HUDEP-2 (cell line): Measurements from ENCODE around the gene RBPJL.

ENCODE experiments used
- DNase-seq, 76 experiments: peaks; one replicate each; lab custom pipeline; 2025; ENCODE audit not compliant: unreplicated experiment in 76 of 76; lab: John Stamatoyannopoulos, UW

The RBPJL gene

GRCh38 chr20:45292343-45292742 lies 14.3 kb upstream of the RBPJL start:
- DNase-seq, result peak in 1 of 76 experiments; percentile 2

GRCh38 chr20:45293041-45294002 lies 13.3 kb upstream of the RBPJL start:
- DNase-seq, result peak in 71 of 76 experiments; percentile 12 to 85 (median 69)

- no peak for DNase-seq
These were observed 12.7 kb upstream of the RBPJL start for GRCh38 chr20:45294003-45294368.

- no peak for DNase-seq
These were observed 12.0 kb upstream of the RBPJL start for GRCh38 chr20:45294659-45295058.

- no peak for DNase-seq
These were observed 8.7 kb upstream of the RBPJL start for GRCh38 chr20:45297786-45298497.

GRCh38 chr20:45299786-45300185 lies 6.9 kb upstream of the RBPJL start:
- DNase-seq, result no peak

- DNase-seq, result peak in 64 of 76 experiments; percentile 4 to 70 (median 44)
These were observed 5.7 kb upstream of the RBPJL start for GRCh38 chr20:45300961-45301360.

GRCh38 chr20:45301824-45302271 lies 4.8 kb upstream of the RBPJL start:
- DNase-seq, result no peak

- no peak for DNase-seq
These were observed 2.8 kb upstream of the RBPJL start for GRCh38 chr20:45303586-45304463.

GRCh38 chr20:45304464-45304999 lies 2.1 kb upstream of the RBPJL start:
- DNase-seq, result no peak

- no peak for DNase-seq
These were observed 1.4 kb upstream of the RBPJL start for GRCh38 chr20:45305262-45305661.

GRCh38 chr20:45307076-45307640 lies 518 bp downstream of the RBPJL start:
- no peak for DNase-seq

- no peak for DNase-seq
These were observed 1.6 kb downstream of the RBPJL start, which contains the start of gene MATN4 for GRCh38 chr20:45308117-45308778. TSS of gene MATN4 (minus strand) at chr20:45308299. CDS start at chr20:45305582, 2,717 bp downstream.

- no peak for DNase-seq
These were observed 2.4 kb downstream of the RBPJL start for GRCh38 chr20:45309075-45309474.

GRCh38 chr20:45311589-45312211 lies 5.1 kb downstream of the RBPJL start:
- DNase-seq, result peak in 56 of 76 experiments; percentile 10 to 71 (median 39)

- DNase-seq, result peak in 2 of 76 experiments; percentile 9 to 13
These were observed 5.6 kb downstream of the RBPJL start for GRCh38 chr20:45312241-45312640.

GRCh38 chr20:45313065-45313695 lies 6.5 kb downstream of the RBPJL start:
- no peak for DNase-seq

- DNase-seq, result no peak
These were observed 7.3 kb downstream of the RBPJL start for GRCh38 chr20:45313943-45314342.
